Nephron (organoid): ENCODE data around the gene KNSTRN.

Source experiments
- H3K27ac Mint-ChIP-seq, 3 experiments: 2 replicates each; pipeline ENCODE4 v1.8.0; 2020; ENCODE audit warnings: mixed read lengths in 3 of 3, mild to moderate bottlenecking in 2 of 3, moderate library complexity in 1 of 3
- H3K27me3 Mint-ChIP-seq: 2 replicates; pipeline ENCODE4 v1.8.0; 2021; ENCODE audit warnings: low read depth, mild to moderate bottlenecking, moderate library complexity, mixed read lengths
- H3K36me3 Mint-ChIP-seq: 2 replicates; pipeline ENCODE4 v1.8.0; 2020; ENCODE audit warnings: low read depth, mixed read lengths
- H3K4me1 Mint-ChIP-seq: 2 replicates; pipeline ENCODE4 v1.8.0; 2020; ENCODE audit warnings: mixed read lengths
- H3K4me3 Mint-ChIP-seq, 3 experiments: 2 replicates each; pipeline ENCODE4 v1.8.0; 2020; ENCODE audit warnings: mild to moderate bottlenecking in 3 of 3, mixed read lengths in 3 of 3, moderate library complexity in 2 of 3
- H3K9me3 Mint-ChIP-seq: 2 replicates; pipeline ENCODE4 v1.8.0; 2020; ENCODE audit warnings: mixed read lengths
- CTCF ChIP-seq, 3 experiments: fragments of 200-600 bp; sonication (generic); IDR thresholded peaks; one replicate each; pipeline ENCODE4 v1.5.0; 2021; ENCODE audit warnings: antibody characterized with exemption in 3 of 3; ENCODE audit not compliant: unreplicated experiment in 3 of 3

Gene KNSTRN

GRCh38 chr15:40340038-40340739 is 42.3 kb upstream of the KNSTRN start:
- Mint-ChIP-seq H3K9me3 (no peaks in the 10 kb centered on the region), H3K27me3 (peaks cover 5% of the 10 kb centered on the region), H3K4me1 (peaks cover 61% of the 10 kb centered on the region), H3K36me3 (no peaks in the 10 kb centered on the region), H3K27ac (peak overlapping the region; percentile 87 to 89 (median 88)), H3K4me3 (peak overlapping the region in 2 of 3 experiments; percentile 49 to 51)
- TF ChIP-seq CTCF (IDR thresholded peaks at IDR 0.05; ENCODE audit: unreplicated experiment in 3 of 3), result no peak

- Mint-ChIP-seq H3K9me3 (no peaks in the 10 kb centered on the region), H3K27me3 (peaks cover under 1% of the 10 kb centered on the region), H3K36me3 (no peaks in the 10 kb centered on the region), H3K4me3 (peak within 1 kb of the TSS in 2 of 3 experiments; percentile 52 to 58), H3K4me1 (peaks cover 54% of the 10 kb centered on the region), H3K27ac (peak within 1 kb of the TSS; percentile 87 to 89 (median 88))
- no peak for TF ChIP-seq CTCF (IDR thresholded peaks at IDR 0.05; ENCODE audit: unreplicated experiment in 3 of 3)
Measured at GRCh38 chr15:40340740-40341400, 41.7 kb upstream of the KNSTRN start, which contains the start of gene CCDC9B. Gene CCDC9B (minus strand): TSS chr15:40340939. CDS start chr15:40340819, 120 bp downstream.

- no peaks in the 10 kb centered on the region for H3K27me3 Mint-ChIP-seq
- H3K36me3 Mint-ChIP-seq, result no peaks in the 10 kb centered on the region
- H3K4me1 Mint-ChIP-seq, result peaks cover 45% of the 10 kb centered on the region
- no peak overlapping the region for H3K4me3 Mint-ChIP-seq
- TF ChIP-seq CTCF (IDR thresholded peaks at IDR 0.05; ENCODE audit: unreplicated experiment in 3 of 3), result no peak
- peak overlapping the region; percentile 23 to 47 (median 38) for H3K27ac Mint-ChIP-seq
- H3K9me3 Mint-ChIP-seq, result no peaks in the 10 kb centered on the region
Measured at GRCh38 chr15:40342416-40343320, 39.9 kb upstream of the KNSTRN start.

- Mint-ChIP-seq H3K4me3 (no peak overlapping the region), H3K27me3 (no peaks in the 10 kb centered on the region), H3K36me3 (no peaks in the 10 kb centered on the region), H3K27ac (peak overlapping the region in 2 of 3 experiments; percentile 38 to 47), H3K4me1 (peaks cover 36% of the 10 kb centered on the region), H3K9me3 (no peaks in the 10 kb centered on the region)
- no peak for TF ChIP-seq CTCF (IDR thresholded peaks at IDR 0.05; ENCODE audit: unreplicated experiment in 3 of 3)
Measured at GRCh38 chr15:40343512-40343911, 39.0 kb upstream of the KNSTRN start.

- no peak overlapping the region for H3K4me3 Mint-ChIP-seq
- no peaks in the 10 kb centered on the region for H3K27me3 Mint-ChIP-seq
- no peaks in the 10 kb centered on the region for H3K9me3 Mint-ChIP-seq
- peaks cover 34% of the 10 kb centered on the region for H3K4me1 Mint-ChIP-seq
- peak overlapping the region in 1 of 3 experiments; percentile 61 for H3K27ac Mint-ChIP-seq
- no peaks in the 10 kb centered on the region for H3K36me3 Mint-ChIP-seq
- no peak for TF ChIP-seq CTCF (IDR thresholded peaks at IDR 0.05; ENCODE audit: unreplicated experiment in 3 of 3)
Measured at GRCh38 chr15:40344217-40344616, 38.3 kb upstream of the KNSTRN start.
